ENCODE data around the gene TOP1. TPM values are rescaled to one million over a fixed set of nuclear protein-coding genes. Genes with fewer than 3 reads are reported as not detected.
A peak's percentile ranks its signal among the peaks of the same experiment; 100 is the strongest.

TOP1 gene
- total RNA-seq, 1 donor, result 12.0 TPM

- no peak for DNase-seq (ENCODE audit: low read depth)
- TF ChIP-seq CTCF (IDR thresholded peaks at IDR 0.05; ENCODE audit: insufficient read depth, low read length), result no peak
- peak overlapping the region; percentile 43 for H3K4me3 ChIP-seq (ENCODE audit: low read depth, low read length)
Measured at GRCh38 chr20:41048461-41049301, 20.1 kb downstream of the TOP1 start.

GRCh38 chr20:41049451-41049850 lies 20.8 kb downstream of the TOP1 start:
- no peak overlapping the region for H3K4me3 ChIP-seq (ENCODE audit: low read depth, low read length)
- no peak for DNase-seq (ENCODE audit: low read depth)
- no peak for TF ChIP-seq CTCF (IDR thresholded peaks at IDR 0.05; ENCODE audit: insufficient read depth, low read length)

GRCh38 chr20:41050361-41051008 lies 21.9 kb downstream of the TOP1 start:
- TF ChIP-seq CTCF (IDR thresholded peaks at IDR 0.05; ENCODE audit: insufficient read depth, low read length), result no peak
- no peak overlapping the region for H3K4me3 ChIP-seq (ENCODE audit: low read depth, low read length)
- peak; percentile 85 for DNase-seq (ENCODE audit: low read depth)

- no peak for TF ChIP-seq CTCF (IDR thresholded peaks at IDR 0.05; ENCODE audit: insufficient read depth, low read length)
- no peak for DNase-seq (ENCODE audit: low read depth)
- no peak overlapping the region for H3K4me3 ChIP-seq (ENCODE audit: low read depth, low read length)
Measured at GRCh38 chr20:41051009-41051825, 22.6 kb downstream of the TOP1 start.

- TF ChIP-seq CTCF (IDR thresholded peaks at IDR 0.05; ENCODE audit: insufficient read depth, low read length), result no peak
- DNase-seq (ENCODE audit: low read depth), result peak; percentile 90
- no peak overlapping the region for H3K4me3 ChIP-seq (ENCODE audit: low read depth, low read length)
Measured at GRCh38 chr20:41052742-41053419, 24.3 kb downstream of the TOP1 start.

All from fibroblast of the aortic adventitia (primary cell).